Fibroblast of pulmonary artery (primary cell): ENCODE results near the gene PSME3IP1.

Source experiments
- DNase-seq: peaks from one replicate; pipeline ENCODE4 v3.0.0-alpha.2; 2010; ENCODE audit warnings: low read depth
- H3K4me3 ChIP-seq: replicated peaks from 2 replicates; pipeline ENCODE4 v1.5.1; 2011; ENCODE audit warnings: low read depth, mild to moderate bottlenecking, control low read depth, low read length, moderate library complexity
- CTCF ChIP-seq: IDR thresholded peaks from 2 replicates; pipeline ENCODE4 v1.5.1; 2011; ENCODE audit warnings: mild to moderate bottlenecking, control low read depth, low read length, inconsistent platforms; ENCODE audit errors: missing control alignments

PSME3IP1 gene

GRCh38 chr16:57179215-57179828, 6.5 kb downstream of the PSME3IP1 start:
- DNase-seq, result no peak
- TF ChIP-seq CTCF, result no peak
- no peak overlapping the region for H3K4me3 ChIP-seq

- TF ChIP-seq CTCF, result no peak
- DNase-seq, result no peak
- no peak overlapping the region for H3K4me3 ChIP-seq
Measured at GRCh38 chr16:57178793-57179212, 7.0 kb downstream of the PSME3IP1 start.

GRCh38 chr16:57178196-57178595, 7.6 kb downstream of the PSME3IP1 start:
- DNase-seq, result no peak
- H3K4me3 ChIP-seq, result no peak overlapping the region
- TF ChIP-seq CTCF, result no peak

- TF ChIP-seq CTCF, result no peak
- no peak overlapping the region for H3K4me3 ChIP-seq
- DNase-seq, result peak; percentile 33
Measured at GRCh38 chr16:57175896-57176295, 9.9 kb downstream of the PSME3IP1 start.

DNA sequence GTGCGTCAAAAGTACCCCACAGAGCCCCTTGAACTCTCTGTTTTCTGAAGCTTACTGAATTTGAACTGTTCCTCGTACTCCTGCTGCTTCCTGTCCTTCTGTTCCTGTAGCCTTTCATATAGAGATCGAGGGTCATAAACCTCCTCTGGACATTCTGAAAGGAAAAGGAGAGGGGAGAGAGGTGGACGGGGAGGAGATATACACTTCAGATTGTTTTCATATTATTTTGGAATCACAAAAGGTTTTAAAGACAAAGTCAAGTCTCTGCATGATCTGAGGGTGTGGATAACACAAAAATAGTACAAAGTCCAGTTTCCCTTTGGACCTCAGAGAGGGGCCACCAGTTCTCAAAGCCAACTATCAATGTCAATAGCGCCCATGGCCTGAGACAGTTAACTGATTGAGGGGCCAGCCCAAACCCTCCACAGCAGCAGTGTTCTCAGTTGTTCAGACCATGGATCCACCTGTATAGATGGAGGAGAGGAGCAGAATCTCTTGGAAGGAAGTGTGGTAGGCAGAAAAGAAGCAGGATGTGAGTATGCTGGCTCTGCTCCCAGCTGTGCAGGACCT, 13.0 kb downstream of the PSME3IP1 start:
- no peak overlapping the region for H3K4me3 ChIP-seq
- no peak for TF ChIP-seq CTCF
- no peak for DNase-seq

DNA sequence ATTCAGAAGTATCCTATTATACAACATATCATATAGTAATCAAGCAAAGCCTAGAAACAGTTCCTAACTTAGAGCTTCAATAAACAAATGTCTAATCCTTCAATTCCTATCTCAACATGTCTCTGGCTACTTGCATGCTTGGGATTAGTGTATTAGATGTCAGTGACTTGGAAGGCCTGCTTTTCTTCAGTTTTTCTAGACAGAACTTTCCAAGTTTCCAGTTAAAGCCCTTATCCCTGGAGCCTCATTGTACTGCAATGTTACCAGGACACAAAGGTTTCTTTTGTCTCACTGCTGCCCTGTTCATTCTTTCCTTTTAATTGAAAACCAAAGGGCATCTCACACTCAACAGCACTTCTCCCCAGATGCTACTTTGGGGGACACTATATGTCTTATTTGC, 16.5 kb downstream of the PSME3IP1 start:
- no peak overlapping the region for H3K4me3 ChIP-seq
- DNase-seq, result no peak
- TF ChIP-seq CTCF, result no peak

GRCh38 chr16:57167953-57168352, 17.9 kb downstream of the PSME3IP1 start:
- peak; percentile 80 for TF ChIP-seq CTCF
- no peak overlapping the region for H3K4me3 ChIP-seq
- peak; percentile 90 for DNase-seq
